Adrenal gland (tissue), 5 donors: Measurements from ENCODE around the gene DGCR6L.

Experiments
- CTCF ChIP-seq, 6 experiments: fragments of 450-650 bp in 4 of 6; fragments of 200-600 bp in 2 of 6; sonication (generic) in 1 of 6; IDR thresholded peaks; 1 replicate in 5 of 6; 2 replicates in 1 of 6; pipeline versions ENCODE4 v1.5.1 to v1.8.0; 2016 to 2021; ENCODE audit warnings: antibody characterized with exemption in 6 of 6, mild to moderate bottlenecking in 2 of 6, moderate library complexity in 1 of 6
- POLR2A ChIP-seq, 2 donors: fragments of 450-650 bp; IDR thresholded peaks; one replicate each; pipeline ENCODE4 v1.6.1; 2017; ENCODE audit warnings: antibody characterized with exemption in 2 of 2, mild to moderate bottlenecking in 2 of 2, moderate library complexity in 1 of 2
- donor health status: DM: no; HTN: no; CAD: no.

- no peak for TF ChIP-seq CTCF (IDR thresholded peaks at IDR 0.05)
- no peak for TF ChIP-seq POLR2A (IDR thresholded peaks at IDR 0.05)
These were observed 29.1 kb downstream of the DGCR6L start for GRCh38 chr22:20290578-20291248.
